Measurements from ENCODE around the gene DAAM1.

DAAM1 gene

DNA sequence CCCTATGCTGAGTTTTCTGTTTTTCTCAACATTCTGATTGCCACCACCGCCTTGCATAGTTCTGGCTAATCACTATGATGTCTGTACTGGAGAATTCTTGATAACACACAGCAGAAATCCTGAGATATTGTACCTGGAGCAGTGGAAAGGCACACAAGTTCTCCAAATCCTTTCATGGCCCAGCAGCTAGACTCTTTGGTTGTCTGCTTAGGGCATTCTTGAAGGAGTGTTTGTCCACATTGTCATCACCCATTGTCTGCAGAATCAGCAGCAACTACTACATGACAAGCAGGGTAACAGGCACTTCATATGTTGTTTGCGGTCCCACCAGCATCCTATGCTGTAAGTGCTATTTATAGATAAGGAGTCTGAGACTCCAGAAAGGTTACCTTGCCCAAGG, 128.9 kb downstream of the DAAM1 start:
- DNase-seq: no peak

DNA sequence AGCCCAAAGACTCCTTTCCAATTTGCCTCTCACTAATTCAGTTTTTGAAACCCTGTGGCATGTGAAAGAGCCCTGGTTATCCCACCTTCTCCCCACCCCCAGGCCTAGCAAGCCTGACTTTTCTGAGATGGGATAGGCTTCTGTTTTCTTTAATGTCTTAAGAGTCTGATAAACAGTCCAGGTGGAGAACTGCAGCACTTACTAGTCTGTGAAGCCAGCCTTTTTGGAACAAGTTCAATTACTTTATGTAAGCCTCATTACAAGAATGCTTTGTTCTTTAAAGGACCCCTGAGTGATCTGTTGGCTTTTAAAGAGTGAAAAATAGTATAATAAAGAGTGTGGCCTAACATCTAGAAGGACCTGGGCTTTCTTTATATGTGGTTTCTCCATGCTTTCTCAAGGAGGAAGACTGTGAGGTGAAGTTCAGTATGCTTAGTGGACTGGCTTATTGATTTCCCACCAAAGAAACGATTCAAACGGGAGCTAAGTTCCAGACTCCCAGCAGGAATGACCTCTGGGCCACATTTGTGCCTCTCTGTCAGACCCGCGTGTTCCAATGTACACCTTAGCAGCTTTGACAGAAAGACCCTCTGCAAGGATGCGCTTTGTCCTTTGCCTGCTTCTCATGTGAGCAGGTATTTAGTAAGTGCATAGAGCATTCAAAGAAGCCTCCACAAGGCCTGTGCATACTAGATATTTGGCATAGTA, 129.5 kb downstream of the DAAM1 start:
- no peak for DNase-seq

GRCh38 chr14:59318908-59319307, 130.4 kb downstream of the DAAM1 start:
- no peak for DNase-seq

DNA sequence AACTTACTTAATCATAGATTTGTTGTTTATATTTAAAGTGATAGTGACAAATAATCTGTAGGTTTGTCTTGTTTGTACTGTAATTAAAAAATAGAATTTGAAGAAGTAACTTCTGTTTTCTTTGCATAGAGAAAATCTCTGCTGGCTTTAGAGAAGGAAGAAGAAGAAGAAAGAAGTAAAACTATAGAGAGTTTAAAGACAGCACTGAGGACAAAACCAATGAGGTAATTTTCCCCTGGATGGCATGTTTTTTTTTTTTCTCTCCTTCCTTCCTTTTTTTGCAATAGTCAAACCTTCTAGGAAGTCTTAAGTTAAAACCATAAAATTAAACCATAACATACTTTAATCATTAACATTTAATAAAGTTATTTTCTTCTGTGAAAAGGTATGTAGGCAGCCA, 131.9 kb downstream of the DAAM1 start:
- no peak for DNase-seq

DNA sequence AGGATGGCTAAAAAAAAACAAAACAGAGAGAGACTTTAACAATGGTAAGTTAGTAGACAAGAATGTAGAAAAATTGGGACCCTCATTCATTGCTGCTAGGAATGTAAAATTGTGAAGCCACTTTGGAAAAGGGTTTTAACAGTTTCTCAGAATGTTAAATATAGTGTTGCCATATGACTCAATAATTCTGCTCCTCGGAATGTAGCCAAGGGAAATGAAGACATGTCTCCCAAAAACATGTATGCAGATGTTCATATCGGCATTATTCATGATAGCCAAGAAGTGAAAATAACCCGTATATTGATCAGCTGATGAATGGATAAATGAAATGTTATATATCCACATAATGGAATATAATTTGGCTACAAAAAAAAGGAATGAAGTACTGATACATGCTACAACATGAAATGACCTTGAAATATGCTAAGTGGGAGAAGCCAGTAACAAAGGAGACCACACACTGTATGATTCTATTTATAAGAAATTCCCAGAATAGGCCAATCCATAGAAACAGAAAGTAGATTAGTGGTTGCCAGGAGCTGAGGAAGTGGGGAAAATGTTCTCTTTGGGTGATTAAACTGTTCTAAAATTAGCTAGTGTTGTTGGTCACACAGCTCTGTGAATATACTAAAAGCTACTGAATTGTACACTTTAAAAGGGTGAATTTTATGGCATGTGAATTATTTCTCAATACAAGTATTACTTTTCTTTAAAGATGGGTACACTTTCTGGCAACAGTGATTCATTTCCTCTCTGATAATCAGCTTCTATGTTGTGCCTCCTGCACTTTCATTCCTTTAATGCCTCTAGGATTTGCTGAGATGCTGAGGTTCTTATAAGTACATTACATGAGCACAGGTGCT, 132.5 kb downstream of the DAAM1 start:
- DNase-seq: peak; percentile 85

GRCh38 chr14:59321626-59321949, 133.1 kb downstream of the DAAM1 start:
- DNase-seq: no peak

- peak; percentile 74 for DNase-seq
These were observed 137.4 kb downstream of the DAAM1 start for GRCh38 chr14:59325906-59326305.

DNA sequence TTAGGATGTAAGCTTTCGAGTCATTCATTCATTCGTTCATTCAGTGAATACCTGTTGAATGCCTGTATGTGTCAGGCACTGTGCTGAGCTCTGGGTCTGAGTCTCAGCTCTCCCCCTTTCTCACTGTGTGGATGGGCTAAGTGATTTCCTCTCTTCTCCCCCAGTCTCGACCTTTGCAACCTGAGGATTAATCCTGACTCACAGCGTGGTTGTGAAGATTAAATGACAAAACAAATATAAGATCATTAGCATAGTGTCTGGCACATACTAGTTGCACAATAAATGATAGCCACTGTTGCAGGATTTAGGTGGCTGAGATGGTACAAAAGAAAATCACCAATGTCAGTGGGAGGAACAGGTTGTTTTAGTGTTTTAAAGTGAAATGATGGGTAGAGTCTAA, 140.0 kb downstream of the DAAM1 start:
- no peak for DNase-seq

- no peak for DNase-seq
These were observed 142.0 kb downstream of the DAAM1 start for GRCh38 chr14:59330455-59330854.

DNA sequence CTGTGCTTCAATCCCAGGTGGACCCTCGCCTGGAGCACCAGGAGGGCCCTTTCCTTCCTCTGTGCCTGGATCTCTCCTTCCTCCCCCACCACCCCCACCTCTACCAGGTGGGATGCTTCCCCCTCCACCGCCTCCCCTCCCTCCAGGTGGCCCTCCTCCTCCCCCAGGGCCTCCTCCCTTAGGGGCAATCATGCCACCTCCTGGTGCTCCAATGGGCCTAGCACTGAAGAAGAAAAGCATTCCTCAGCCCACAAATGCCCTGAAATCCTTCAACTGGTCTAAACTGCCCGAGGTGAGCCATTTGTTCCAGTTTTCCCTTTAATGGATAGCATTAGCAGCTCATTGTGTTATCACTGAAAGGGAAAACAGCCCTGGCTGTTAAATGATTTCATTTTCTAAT, 142.8 kb downstream of the DAAM1 start:
- no peak for DNase-seq

GRCh38 chr14:59332727-59333126, 144.3 kb downstream of the DAAM1 start:
- peak; percentile 92 for DNase-seq

DNA sequence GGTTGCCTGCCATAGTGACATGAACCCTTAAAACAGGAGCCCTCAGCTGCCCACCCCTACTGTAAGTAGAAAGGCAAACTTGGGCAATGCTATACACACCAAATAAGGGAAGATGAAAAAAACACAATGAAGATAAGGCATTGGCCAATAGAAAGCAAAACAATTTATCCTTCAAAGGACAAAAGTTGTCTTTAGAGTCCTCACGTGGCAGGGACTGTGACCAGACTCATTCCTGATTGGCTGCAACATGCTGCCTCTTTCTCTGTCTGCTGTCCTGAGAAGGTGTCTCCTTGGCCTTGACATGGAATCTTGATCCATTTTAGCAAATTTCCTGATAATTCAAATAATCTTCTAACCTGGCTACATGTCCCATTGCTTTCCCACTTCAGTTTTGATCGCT, 144.8 kb downstream of the DAAM1 start:
- DNase-seq: no peak

DNA sequence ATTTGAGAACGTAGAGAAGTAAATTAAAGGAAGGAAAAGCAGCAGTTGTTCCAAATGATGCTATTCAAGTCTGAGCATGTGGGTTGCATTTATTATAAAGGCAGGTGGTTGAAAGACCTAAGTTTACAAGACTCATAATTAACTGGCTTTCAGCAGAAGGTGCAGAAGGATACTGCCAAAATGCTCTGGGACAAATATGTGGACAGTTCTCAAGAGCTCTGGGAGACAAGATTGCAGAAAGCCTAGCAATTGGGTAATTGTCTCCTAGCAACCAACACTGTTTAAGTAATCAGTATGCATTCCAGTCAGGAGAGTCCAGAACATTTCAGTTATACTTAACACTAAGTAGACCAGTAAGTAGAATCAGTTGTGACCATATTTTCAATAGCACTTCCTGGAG, 145.2 kb downstream of the DAAM1 start:
- peak; percentile 91 for DNase-seq

- DNase-seq: no peak
These were observed 145.8 kb downstream of the DAAM1 start for GRCh38 chr14:59334253-59334652.

GRCh38 chr14:59336098-59336497, 147.6 kb downstream of the DAAM1 start:
- DNase-seq: peak; percentile 49

DNA sequence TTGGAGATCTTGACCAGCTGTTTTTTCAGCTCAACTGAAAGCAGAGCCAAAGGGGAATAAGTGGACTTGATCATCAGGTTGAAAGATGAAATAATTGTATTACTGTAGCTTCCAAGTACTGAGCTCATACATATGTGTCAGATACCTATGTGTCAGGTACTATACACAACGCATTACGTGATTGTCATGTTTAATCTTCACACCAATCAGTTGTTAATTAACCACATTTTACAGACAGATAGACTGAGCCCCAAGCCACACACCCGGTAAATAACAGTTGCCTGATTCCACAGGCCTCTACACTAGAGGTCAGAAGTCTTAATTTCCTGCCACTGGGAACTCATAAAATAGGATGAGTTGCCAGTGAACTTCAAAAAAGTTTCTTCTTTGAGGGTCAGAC, 148.2 kb downstream of the DAAM1 start:
- no peak for DNase-seq

GRCh38 chr14:59337141-59337611, 148.7 kb downstream of the DAAM1 start:
- DNase-seq: peak; percentile 82

GRCh38 chr14:59338761-59339160, 150.3 kb downstream of the DAAM1 start:
- no peak for DNase-seq

- no peak for DNase-seq
These were observed 151.3 kb downstream of the DAAM1 start for GRCh38 chr14:59339524-59340330.

DNA sequence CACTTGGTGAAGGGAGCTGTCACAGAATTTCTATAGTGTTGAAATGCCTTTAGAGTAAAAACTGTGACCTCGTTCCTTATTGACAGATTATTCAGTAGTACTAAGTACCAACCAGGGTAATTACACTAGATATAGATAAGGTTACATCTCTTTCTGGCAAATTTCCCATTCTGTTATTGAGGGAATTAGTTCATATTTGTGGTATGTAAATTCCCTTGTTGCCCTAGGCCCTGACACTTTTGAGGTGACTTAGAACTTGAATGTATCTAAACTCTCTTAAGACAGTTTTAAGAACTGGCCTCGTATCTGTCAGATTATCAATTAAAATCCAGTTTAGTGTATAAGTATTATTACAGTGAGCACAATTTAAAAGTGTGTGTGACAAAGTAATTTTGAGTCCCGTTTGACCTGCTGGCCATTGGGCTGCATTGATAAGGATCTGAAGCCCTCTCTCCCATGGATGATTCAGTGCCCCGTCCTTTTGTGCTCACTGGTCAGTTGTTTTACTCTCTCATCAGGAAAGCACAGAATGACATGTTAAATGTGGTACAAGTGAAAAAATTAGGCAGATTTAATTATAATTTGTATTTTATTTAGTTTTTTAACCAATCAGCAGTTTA, 153.5 kb downstream of the DAAM1 start:
- DNase-seq: no peak

GRCh38 chr14:59342516-59343484, 154.3 kb downstream of the DAAM1 start:
- peak; percentile 39 for DNase-seq

DNA sequence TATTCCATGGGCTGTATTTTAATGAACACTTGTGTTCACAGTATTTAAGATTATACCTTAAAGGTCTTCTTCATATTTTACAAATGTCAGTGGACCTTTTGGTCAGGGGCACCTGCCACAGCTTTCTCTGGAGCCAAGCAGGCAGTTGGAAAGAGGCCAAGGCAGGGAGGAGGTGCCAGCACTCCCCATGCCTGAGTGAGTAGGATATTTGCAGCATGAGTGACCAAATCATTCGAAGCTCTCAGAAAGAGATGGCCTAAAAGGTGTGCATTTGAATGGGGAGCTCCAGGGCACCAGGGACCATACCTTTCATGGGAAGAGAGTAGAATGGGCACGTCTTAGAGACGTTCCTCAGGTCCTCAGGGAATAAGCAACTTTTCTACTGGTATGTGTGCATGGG, 155.1 kb downstream of the DAAM1 start:
- DNase-seq: no peak

All from fibroblast of skin of right biceps (primary cell).